ENCODE measurements around the gene TCF3. TPM values are rescaled to one million over a fixed set of nuclear protein-coding genes. Genes with fewer than 3 reads are reported as not detected.

TCF3 gene
- 170 and 180 TPM in 2 replicates for total RNA-seq

GRCh38 chr19:1652471-1653299, at the start of gene TCF3:
Gene TCF3, minus strand, starts transcription at chr19:1652615. Its CDS starts 2,367 bp downstream, at chr19:1650248.

GRCh38 chr19:1605236-1606137, 46.9 kb downstream of the TCF3 start, which contains the start of gene UQCR11:
Gene UQCR11, minus strand, starts transcription at chr19:1605462. Its CDS starts 53 bp downstream, at chr19:1605409.

DNA sequence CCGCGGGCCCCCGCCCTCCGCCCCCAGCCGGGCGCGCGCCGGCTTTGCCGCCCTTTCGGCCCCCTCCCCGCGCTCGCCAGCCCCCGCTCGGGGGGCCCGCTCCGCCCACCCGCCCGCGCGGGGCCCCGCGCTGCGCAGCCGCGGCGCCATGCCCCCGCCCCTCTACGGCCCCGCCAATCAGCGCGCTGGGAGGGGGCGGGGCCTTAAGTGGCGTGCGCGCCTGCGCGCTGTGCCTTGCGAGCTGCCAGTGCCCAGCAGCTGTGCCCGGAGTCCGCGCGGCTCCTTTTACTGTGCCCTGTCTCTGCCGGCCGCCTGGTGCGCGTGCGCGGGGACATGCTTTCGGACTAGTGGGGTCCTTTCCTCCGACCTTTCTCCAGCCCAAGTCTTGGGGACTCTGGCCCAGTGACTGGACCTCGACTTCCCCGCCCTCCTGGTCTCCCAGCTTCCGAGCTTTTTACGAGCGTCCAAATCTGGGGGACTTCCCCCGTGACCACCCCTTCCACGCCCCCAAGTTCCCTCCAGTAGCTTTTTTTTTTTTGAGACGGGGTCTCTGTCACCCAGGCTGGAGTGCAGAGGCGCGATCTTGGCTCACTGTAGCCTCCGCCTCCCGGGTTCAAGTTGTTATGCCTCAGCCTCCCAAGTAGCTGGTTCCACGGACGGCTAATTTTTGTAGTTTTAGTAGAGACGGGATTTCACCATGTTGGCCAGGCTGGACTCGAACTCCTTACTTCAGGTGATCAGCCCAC, 59.5 kb downstream of the TCF3 start, which contains the start of gene MBD3:
Gene MBD3, minus strand, starts transcription at position 111 of the 746 bp plus-strand sequence. CDS start 234 bp downstream, outside the sequence.

GRCh38 chr19:1568320-1569019, 83.9 kb downstream of the TCF3 start, which contains the start of gene MEX3D:
Gene MEX3D, minus strand, starts transcription at chr19:1568325. Its CDS starts 267 bp downstream, at chr19:1568058.

Other genes starting within 250 kb of the TCF3 start
- gene DAZAP1, start 245.0 kb downstream of the TCF3 start, total RNA-seq = 117 and 138 TPM in 2 replicates
- gene RPS15, start 214.2 kb downstream of the TCF3 start, total RNA-seq = 3,175 and 3,222 TPM in 2 replicates
- gene APC2, start 202.5 kb downstream of the TCF3 start, total RNA-seq = under 0.01 TPM in 2 replicates
- 34.3 and 35.2 TPM in 2 replicates for gene C19orf25, start 173.4 kb downstream of the TCF3 start, total RNA-seq
- gene PCSK4, start 162.3 kb downstream of the TCF3 start, total RNA-seq = 1.2 and 1.6 TPM in 2 replicates
- 2.2 and 2.5 TPM in 2 replicates for gene REEP6, start 161.4 kb downstream of the TCF3 start, total RNA-seq
- gene ADAMTSL5, start 139.6 kb downstream of the TCF3 start, total RNA-seq = 1.2 and 2.0 TPM in 2 replicates
- not detected in 2 replicates for gene PLK5, start 128.5 kb downstream of the TCF3 start, total RNA-seq
- gene MEX3D, start 84.3 kb downstream of the TCF3 start, total RNA-seq = 41.9 and 50.9 TPM in 2 replicates
- gene MBD3, start 59.8 kb downstream of the TCF3 start, total RNA-seq = 120 and 127 TPM in 2 replicates
- gene UQCR11, start 47.2 kb downstream of the TCF3 start, total RNA-seq = 97.7 and 103 TPM in 2 replicates
- gene ONECUT3, start 100.9 kb upstream of the TCF3 start, total RNA-seq = not detected in 2 replicates
- 4.6 and 5.5 TPM in 2 replicates for gene ATP8B3, start 159.7 kb upstream of the TCF3 start, total RNA-seq
- gene REXO1, start 195.9 kb upstream of the TCF3 start, total RNA-seq = 9.7 and 11.6 TPM in 2 replicates
- 5.9 and 12.6 TPM in 2 replicates for gene KLF16, start 211.0 kb upstream of the TCF3 start, total RNA-seq
- 111 TPM in 2 replicates for gene ABHD17A, start 232.9 kb upstream of the TCF3 start, total RNA-seq